Measurements from ENCODE around the gene PNMA1. TPM values are rescaled to one million over a fixed set of nuclear protein-coding genes. Genes with fewer than 3 reads are reported as not detected.

PNMA1 gene, protein sequence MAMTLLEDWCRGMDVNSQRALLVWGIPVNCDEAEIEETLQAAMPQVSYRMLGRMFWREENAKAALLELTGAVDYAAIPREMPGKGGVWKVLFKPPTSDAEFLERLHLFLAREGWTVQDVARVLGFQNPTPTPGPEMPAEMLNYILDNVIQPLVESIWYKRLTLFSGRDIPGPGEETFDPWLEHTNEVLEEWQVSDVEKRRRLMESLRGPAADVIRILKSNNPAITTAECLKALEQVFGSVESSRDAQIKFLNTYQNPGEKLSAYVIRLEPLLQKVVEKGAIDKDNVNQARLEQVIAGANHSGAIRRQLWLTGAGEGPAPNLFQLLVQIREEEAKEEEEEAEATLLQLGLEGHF
- total RNA-seq, result 76.1 TPM

DNA sequence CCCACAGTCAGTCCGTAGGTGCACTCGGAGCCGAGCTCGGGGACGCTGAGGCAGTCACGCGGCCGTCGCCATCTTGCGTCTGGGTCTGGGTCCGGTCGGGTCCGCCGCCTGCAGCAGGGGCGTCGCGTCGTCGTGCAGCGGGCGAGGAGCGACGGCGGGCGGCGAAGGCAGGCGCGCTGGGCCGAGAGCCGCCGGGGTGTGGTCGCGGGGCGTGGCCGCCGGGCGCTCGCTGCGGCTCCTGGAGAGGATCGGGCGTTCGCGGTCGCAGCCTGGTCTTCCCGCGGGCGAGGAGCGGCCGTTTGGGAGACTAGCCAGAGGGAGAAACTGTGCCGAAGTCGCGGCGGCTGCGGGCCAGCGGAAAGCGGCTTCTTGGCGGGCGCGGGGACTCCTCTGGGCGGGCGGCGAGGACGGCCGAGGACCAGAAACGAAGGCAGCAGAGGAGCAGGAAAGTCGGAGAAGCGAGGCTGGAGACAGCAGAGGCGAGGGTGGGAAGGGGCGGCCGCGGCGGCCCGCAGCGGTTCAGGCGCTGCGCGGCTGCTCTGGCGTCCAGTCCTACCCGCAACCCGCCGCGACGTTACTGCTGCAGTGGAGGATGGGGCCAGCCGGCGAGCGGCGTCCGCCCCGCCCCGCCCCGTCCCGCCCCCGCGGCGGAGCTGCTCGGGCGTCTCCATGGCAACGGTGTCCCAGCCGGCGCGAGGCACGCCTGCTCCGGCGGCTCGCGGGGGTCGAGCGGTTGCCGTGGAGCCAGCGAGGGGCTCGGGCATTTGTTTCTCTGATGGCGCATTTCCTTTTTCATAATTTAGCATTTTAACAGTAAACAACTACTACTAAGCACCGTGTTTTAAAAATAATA is at the start of gene PNMA1:
TSS of gene PNMA1 (minus strand) at position 582 of the 853 bp plus-strand sequence. CDS start 745 bp downstream, outside the sequence.
- DNase-seq, result peak; percentile 87

GRCh38 chr14:73763396-73763795 is 49.2 kb upstream of the PNMA1 start:
- DNase-seq, result no peak

GRCh38 chr14:73762375-73762822 is 48.2 kb upstream of the PNMA1 start:
- DNase-seq, result no peak

- DNase-seq, result no peak
These were observed 47.6 kb upstream of the PNMA1 start for GRCh38 chr14:73761618-73762355.

DNA sequence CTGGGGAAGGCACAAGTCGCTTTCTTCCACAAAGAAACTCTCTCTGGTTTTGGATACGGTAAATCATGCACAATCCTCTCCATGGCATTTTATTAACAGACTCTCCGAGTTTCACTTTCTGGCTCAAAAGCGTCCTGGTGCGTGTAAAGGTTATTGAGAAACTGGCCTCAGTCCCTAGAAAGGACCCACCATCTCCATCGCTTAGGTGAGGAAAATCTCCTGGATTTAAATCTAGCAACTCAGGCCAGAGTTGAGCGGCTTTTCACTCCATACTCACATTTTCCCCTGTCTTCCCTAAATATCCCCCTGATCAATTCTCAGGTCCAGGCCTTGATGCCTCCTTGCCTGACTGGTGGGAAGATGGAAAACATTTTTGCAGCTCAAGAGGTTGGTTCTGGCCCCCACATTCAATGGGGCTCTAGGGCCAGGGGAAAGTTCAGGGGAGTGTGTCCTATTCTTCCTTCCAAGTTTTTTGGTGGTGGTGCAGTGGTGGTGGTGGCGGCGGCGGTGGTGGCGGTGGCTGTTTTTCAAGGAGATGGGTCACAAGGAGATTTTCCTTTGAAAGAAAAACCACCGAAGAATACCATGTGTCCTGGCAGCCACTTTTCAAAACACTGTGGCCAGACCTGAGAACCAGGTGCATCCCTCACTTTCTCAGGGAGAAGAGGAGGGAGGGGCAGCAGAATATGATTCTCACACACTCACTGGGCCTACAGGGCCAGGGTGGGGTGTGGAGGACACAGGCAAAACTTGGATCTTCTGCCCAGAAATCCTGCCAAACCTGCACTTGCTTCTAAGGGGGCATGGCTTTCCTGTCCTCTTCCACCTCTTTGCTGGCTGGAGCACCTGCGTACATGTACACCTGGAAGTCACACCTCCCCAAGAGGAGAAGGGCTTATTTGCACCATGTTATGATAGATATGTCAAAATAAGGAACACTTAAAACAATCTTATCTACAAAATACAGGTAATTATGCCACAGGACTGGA is 46.7 kb upstream of the PNMA1 start:
- DNase-seq, result no peak

- DNase-seq, result peak; percentile 92
These were observed 45.8 kb upstream of the PNMA1 start for GRCh38 chr14:73759714-73760597.

GRCh38 chr14:73759183-73759713 is 45.1 kb upstream of the PNMA1 start:
- peak; percentile 59 for DNase-seq

DNA sequence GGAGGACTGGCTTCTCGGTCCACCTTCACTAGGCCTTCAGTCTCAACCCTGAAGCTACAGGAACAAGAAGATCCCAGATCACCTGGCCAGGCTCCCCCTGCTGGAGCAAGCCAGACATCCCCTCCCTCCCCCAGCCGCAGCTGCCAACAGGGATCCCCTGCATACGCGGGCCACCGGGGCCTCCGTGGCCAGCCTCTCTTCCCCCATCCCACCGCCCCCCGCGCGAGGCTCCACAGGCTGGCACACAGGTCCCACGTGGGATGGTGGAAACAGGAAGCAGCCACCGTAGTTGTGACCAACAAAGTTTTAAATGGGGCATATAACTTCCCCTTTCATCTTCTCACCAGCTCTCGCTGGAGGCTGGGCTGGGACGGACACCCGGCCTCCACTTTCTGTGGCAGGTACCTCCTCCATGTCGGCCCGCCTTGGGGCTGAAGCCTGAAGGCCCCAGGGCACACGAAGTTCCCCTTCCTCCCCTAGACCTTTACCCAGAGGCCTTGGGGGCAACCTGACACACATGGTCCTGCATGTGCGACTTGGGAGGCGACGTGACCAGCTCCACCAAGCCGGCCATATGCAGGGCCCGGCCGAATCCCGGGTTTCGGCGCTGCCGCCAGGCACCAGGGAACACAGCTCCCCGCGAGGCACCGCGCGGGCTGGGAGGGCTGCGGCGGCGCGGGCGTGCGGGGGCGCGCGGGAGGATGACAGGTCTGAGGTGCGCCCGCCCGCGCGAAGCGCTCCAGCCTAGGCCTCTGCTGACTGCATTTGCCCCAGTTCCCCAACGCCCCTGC is 44.4 kb upstream of the PNMA1 start:
- peak; percentile 59 for DNase-seq

DNA sequence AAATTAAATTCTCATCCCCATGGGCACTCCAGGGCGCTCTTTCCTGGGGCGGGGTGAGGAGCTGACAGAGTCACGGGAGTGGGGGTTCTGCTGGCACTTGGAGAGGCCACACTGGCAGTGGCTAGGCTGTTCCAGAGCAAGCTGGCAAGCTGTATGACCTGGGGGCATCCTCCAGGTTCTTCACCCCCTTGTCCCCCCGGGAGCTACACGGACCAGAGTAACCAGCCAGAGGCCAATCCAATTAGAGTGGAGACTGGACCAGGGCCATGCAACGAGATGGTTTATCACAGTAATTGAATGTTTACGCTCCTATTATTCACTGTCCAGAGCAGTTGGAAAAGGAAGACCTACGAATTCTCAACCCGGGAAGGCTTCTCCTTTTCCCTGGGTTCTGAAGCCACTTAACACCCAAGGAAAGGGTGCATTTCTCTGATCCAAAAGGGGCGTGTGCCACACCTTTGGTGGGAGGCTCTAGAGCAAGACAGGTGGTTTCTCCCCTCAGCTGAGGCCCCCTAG is 43.8 kb upstream of the PNMA1 start:
- DNase-seq, result no peak

DNA sequence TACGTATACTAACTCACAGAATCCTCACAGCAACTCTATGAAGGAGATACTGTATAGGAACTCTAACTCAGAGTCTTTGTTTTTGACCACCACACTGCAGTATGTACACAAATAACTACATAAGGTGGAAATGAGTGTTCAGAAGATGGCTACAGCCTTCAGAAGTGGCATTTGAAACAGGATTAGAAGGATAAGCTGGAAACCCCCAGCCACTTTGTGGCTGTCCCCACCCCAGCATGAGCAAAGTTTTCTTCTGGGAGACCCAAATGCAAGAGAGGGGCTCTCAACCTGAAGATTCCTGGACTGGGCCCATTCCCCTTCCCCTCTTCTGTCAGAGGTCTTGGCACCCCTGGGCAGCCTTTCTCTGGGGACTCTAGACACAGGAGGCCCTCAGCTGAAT is 43.2 kb upstream of the PNMA1 start:
- DNase-seq, result no peak

GRCh38 chr14:73755434-73756014 is 41.3 kb upstream of the PNMA1 start:
- no peak for DNase-seq

DNA sequence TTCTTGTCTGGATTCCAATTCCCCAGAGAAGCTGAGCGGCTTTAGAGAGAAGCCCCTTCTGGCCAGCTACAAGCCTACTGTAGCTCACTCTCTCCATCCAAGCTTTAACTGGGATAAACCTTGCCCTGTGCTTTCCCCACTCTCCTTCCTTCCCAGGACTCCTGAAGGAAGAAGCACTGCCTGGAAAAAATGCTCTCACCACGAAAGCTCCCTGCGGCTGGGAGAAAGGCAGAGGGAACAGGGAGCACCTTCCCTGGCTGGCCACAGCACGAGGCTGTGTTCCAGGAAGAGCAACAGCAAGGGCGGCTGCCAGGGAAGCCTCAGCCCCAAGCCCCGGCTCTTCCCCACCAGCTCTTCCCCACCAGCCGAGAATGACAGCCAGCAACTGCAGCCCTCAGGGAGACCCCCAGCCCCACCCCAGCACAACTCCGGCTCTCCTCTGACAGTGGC is 40.8 kb upstream of the PNMA1 start:
- DNase-seq, result no peak

DNA sequence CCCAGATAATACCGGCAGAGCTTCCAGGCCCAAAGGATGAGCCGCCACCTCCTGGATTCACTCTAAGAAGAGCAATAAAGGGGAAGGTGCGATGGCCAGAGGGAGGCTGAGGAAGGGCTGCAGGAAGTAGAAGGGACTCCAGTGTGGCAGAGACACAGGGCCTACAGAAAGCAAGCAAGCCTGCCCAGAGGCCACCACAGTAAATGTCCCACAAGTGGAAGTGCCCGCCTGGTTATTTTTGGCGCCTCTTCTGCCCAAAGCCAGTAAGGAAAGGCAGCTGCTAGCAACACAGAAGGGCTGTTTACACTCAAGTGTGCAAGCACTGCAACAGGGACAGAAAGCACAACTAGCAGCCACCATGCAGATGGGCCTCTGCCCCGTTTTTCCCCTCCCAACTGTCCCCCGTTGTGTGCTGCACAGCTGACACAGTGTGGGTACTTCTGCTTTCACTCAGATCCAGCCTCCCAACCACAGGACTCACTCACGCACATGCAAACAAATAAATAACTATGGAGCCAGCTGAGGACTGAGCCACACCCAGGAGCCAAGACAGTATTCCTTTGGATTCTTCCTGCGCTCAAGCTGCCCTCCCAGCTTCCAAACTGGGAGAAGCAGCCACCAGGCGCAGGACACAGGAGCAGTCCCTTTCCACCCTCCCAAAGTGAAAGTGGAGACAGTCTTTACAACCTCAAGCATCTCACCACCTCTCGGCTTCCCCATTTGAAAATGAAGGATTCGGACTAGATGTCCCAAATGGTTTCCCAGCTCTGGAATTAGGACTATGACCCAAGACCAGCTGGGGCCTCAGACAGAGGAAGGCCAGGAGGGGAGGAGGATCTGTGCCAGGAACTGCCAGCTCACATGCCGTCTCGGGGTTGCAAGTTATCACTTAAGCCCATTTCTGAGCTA is 40.0 kb upstream of the PNMA1 start:
- peak; percentile 48 for DNase-seq

DNA sequence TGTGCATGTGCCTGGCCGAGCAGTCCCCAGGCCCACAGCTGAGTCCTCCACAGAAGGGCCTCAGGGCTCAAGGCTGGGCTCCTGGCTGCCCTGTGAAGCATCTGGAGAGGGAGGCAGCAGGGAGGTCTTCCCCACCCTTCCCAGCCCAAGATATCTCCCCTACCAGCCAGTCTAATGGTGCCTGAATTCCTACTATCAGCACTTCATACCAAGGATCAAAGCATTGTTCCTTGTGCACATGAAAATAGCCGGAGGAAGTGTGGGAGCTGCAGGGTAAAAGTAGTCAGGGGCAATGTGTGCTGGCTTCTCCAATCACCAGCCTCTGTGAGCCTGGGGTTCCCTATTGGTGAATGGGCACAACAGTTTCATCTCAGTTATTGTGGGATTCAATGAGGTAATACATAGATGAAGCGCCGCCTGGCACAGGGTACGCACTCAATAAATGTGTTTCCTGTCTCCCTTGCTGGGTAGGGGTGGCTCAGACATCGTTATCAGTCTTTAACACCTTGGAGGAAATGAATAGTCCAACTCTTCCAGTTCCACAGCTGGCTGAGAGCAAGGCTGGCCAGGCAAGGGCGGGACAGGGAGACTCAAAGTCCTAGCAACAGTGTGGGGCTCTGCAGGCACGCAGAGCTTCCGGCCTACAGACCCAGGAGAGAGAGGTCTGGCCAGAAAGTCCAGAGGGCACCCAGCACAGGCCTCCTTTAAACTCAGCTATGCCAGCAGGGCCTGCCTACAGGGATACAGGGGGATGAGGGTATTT is 39.1 kb upstream of the PNMA1 start:
- no peak for DNase-seq

DNA sequence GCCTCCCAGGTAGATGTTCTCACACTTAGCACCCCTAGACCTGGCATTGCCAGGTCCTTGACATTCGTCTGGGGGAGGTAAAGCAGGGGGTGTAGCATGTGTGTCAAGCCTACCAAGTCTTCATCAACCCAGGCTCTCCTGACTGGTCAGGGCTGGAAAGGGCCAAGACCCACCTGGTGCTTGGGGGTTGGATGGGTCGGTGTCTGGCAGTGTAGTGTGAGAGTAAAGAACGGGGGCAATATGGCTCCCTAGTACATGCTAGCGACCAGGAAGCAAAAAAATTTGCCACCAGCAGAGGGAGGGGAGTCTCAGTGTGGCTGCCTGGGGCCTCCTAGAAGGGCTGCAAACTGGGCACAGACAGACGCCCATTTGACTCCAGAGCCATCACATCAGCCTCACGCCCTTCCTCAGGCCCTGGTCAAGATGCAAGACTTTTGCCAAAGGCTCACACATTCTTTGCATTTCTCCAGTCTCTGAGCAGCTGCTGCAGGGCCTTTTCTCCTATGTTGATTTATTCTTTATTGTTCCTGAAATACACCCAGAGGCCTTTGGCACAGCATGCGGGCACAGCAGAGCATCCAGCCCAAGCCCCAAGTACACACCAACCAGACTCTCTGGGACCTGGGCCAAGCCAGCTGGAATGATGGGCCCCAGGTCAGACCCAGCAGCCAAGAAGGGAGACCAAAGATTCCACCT is 38.3 kb upstream of the PNMA1 start:
- DNase-seq, result no peak

DNA sequence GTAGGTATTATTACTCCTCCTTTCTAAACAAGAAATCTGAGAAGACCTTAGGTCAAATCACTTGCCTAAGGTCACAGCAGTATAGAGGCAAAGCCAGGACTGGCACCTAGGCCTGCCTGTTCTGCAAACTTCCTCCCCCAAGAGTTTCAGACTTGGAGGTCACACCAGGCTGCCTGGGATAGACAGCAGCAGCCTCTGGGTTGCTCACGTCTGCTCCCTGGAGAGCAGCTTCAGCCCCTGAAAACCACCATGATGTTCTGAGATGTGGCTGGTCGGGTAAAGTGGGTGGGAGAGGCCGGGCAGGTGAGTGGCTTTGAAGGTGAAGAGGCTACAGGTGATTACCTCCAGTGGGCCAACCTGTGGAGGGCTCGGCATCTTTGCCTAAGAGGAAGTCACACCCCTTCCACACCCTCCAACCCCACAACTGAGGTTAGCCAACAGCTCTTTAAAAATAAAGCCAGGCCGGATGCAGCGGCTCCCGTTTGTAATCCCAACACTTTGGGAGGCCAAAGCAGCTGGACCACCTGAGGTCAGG is 37.0 kb upstream of the PNMA1 start:
- DNase-seq, result no peak

Measured in occipital lobe (tissue), 2 donors.